ENCODE results near the gene DERL3.

DERL3 gene

GRCh38 chr22:23847310-23847920 is 8.6 kb upstream of the DERL3 start:
- no peak for DNase-seq (ENCODE audit: low spot score)

GRCh38 chr22:23846081-23846469 is 7.3 kb upstream of the DERL3 start:
- no peak for DNase-seq (ENCODE audit: low spot score)

DNA sequence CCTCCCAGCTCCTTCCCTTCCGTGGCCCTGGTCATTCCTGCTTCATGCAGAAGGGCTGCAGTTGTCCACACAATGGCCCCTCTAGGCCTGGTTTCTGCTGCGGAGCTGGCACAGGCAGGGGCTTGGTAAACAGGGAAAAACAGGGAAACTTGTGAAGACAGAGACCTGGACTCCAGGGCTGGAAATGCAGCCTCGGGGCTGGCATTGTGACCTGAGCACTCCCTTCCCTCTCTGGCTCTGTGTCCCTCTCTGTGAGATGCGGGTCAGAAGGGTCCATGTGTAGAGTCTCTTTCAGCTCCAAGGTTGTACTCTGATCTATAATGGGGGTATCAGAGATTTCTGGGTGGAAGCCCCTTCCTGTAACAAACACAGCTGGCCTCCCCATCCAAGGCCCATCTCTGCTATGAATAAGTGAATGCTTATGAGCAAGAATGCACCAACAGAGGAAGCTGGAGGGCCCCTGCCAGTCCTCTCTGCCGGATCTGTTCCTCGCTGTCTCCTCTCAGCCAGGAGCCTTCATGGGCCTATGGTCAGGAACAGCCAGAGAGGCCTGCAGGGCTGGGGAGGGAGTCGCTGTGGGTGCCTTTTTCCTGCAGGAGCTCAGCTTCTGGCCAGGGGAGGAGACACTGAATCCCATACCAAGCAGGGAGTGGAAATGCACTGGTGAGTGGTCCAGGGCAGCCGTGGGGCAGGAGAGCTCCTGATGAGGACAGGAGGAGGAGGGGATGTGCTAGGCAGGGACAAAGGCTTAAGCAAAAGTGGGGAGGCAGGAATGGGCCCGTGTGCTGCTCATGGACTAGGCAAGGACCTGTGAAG is 6.7 kb upstream of the DERL3 start:
- no peak for DNase-seq (ENCODE audit: low spot score)

DNA sequence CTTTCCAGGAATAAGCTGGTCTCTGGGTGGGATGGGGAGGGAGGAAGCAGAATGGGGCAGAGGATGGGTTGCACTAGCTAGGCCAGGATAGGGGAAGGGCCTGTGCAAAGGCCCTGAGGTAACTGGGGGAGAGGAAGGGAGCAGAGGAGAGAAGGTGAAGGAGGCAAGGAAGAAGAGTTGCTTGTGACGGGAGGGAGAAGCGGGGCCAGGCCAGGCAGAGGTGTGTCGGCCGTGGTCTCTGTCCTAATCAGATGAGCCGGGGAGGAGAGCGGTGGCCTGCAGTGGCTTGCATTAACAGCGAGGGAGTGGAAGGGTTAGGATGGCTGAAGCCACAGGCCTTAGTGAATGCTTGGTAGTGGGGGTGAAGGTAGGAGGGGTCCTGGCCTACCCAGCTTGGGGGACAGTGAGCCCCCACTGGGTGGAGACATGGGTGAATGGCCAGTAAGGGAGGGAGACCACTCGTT is 6.0 kb upstream of the DERL3 start:
- DNase-seq (ENCODE audit: low spot score) = no peak

DNA sequence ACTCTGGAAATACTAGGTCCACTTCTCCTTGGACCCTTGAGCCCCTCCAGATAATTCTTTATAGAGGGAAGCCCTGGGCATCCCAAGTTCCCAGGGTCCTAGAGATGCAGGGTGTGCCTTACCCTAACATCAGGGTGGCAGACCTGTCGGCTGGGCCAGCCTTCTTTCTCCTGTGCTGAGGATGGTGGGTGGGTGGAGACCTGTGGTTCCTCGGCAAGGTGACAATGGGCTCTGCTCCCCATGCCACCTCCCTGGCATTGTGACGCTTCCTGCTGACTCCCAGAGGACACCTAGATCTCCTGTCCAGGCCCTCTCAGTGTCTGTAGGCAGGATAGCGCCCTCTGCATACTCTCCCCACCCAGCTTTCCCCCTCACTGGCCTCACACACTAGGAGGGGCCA is 3.8 kb upstream of the DERL3 start:
- DNase-seq (ENCODE audit: low spot score) = no peak

GRCh38 chr22:23841736-23842445 is 3.1 kb upstream of the DERL3 start:
- DNase-seq (ENCODE audit: low spot score) = no peak

- no peak for DNase-seq (ENCODE audit: low spot score)
Measured at GRCh38 chr22:23841292-23841691, 2.5 kb upstream of the DERL3 start.

- DNase-seq (ENCODE audit: low spot score) = no peak
Measured at GRCh38 chr22:23840026-23840425, 1.2 kb upstream of the DERL3 start.

GRCh38 chr22:23837911-23838680 is 710 bp downstream of the DERL3 start:
- no peak for DNase-seq (ENCODE audit: low spot score)

GRCh38 chr22:23837496-23837859 is 1.3 kb downstream of the DERL3 start:
- no peak for DNase-seq (ENCODE audit: low spot score)

DNA sequence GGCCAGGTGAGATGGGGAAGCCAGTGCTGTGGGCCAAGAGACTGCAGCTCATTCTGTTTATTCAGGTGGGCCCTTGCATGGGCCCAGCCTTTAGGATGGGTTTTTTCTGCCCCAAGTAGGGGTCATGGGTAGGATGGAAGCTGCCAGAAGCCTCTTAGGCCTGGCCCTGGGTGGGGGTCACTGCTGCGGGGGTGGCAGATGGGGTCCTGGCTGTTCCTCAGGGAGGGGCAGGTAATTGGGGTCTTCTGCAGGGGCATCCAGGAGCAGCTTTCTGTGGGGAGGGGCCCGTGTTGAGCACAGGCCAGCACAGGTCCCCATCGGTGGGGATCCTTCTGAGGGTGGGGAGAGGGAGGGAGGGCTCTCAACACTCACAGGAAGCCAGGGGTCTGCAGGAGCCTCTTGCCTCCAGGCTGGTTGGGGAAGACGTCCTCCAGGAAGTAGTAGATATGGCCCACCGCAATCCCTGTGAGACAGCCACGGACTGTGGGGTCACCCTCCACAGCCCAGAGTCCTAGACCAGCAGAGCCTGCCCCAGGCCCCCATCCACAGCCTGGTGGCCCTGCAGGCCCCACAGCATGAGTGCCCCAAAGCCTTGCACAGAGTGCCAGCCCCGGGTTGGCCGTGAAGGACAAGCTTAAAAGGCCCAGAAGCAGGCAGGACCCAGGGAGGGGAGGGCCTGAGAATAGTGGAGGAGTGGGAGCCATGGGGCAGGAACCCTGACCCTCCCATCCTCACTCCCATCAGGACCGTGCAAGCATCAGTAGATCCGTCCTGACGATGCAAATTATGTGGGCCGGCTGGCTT is 1.9 kb downstream of the DERL3 start:
- DNase-seq (ENCODE audit: low spot score) = no peak

DNA sequence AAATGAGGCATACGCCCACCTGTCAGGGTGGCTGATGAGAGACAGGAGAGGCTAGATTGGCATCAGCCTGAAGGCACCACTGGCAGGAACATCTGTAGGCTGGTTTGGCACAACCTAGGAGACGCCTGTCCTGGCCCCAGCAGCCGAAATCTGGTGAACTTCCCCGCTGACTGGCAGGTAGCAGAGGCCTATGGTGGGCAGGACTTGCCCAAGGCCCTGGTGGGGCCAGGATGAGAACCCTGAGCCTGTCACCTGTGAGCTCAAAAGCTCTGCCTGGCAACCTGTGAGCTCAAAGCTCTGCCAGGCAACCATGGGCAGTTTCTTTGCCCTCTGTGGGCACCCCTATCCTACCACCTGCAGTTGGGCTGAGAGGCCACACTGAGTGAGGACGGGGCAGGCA is 2.5 kb downstream of the DERL3 start:
- DNase-seq (ENCODE audit: low spot score) = no peak

DNA sequence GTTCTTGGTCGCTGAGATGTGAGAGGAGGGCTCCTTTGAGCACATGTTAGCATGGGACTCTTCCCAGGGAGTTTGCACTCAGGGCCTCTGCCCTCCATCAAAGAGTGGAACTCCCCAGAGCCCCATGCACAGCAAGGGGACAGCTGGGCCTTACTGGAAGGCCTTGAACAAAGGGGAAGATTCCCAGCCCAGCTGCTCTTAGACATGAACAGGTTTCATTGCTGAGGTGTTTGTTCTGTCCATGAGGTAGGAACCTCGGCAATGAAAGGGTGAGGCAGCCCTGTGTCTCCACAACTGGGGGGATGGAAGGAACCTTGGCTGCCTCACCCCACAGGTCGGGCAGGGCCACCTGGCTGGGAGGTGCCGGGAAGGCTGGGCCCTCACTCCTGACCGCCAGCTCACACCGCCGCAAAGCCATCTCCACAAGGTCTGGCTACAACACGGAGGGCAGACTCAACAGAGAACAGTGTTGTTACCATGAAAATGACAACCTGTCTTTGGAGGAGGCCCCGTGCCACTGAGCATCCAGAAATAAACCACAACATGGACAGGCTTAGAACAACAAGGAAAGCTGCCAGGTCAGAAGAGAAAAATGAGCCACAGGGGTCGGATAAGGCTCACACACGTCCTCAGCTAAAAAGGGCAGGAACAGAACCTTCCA is 3.2 kb downstream of the DERL3 start:
- DNase-seq (ENCODE audit: low spot score) = no peak

- DNase-seq (ENCODE audit: low spot score) = peak; percentile 57
Measured at GRCh38 chr22:23834793-23835483, 3.9 kb downstream of the DERL3 start.

- DNase-seq (ENCODE audit: low spot score) = no peak
Measured at GRCh38 chr22:23834406-23834792, 4.4 kb downstream of the DERL3 start.

GRCh38 chr22:23833911-23834317 is 4.9 kb downstream of the DERL3 start:
- no peak for DNase-seq (ENCODE audit: low spot score)

DNA sequence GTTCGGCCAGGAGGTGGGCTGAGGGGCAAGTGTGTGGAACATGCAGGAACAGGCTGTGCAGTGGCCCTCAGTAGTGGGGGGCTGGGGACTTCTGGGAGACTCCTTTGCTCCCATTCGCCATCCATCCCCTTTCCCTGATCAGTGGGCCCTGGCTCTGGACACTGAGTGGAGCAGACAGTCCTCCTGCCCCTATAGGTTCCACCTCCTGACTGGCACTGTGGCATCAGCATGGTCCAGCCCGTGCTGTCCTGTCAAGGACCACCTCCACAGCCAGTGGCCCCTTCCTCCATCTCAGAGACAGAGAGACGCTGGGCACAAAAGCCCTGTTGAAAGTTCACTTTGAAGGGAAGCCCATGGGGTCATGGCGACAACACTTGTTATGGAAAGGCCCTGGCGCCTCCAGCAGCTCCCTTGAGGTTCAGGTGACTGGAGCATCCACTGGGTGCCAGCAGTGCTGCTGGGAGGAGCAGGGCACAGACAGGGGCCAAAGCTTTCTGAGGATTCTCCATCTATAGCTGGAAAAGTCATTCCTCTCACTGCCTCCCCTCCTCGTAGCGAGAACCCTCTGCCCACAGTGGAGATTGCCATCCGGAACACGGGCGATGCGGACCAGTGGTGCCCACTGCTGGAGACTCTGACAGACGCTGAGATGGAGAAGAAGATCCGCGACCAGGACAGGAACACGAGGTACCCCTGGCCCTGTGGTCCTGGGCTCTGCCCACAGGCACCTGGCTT is 5.6 kb downstream of the DERL3 start:
- no peak for DNase-seq (ENCODE audit: low spot score)

DNA sequence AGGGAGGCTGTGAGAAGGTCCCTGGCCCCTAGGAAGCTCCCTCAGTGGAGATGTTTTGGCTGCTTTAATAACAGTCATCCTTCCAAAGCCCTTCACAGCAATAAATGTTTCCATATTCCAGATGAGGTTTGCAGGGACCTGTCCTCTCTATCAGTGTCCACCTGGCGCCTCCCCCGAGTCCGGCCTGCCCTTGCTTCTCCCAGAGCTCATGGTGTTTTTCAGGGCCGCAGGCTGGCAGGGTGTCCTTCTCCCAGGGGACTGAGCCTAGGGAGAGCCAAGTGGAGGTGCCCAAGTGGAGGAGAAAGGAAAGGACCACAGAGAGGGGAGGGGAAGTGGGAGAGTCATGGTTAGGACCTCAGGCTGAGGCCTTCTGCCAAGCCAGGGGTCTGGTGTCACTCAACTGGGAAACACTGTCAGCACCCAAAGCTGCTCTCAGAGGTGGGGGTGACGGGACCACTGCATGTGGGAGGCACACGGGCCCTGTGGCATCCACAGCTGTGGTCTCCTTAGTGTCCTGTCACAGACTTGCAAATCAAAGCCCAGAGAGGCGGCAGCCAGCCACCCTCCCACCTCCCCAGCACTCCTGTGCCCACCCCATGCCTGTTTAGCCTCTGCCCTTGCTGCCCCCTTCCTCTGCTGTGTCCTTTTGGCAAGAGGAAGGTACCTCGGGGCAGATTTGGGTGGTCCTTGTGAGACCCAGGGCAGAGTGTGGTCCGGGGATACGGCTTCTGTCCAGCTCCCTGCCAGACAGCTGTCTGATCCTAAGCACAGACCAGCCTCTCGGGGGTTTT is 6.4 kb downstream of the DERL3 start:
- no peak for DNase-seq (ENCODE audit: low spot score)

GRCh38 chr22:23831781-23832180 is 7.0 kb downstream of the DERL3 start:
- DNase-seq (ENCODE audit: low spot score) = no peak

All from putamen (tissue), 1 donor.